NCI-H82 treated with DMSO at 0.1 percent for 48 hours (cell line): ENCODE results near the gene ADAMTSL3.

Source experiments
- DNase-seq: peaks from one replicate; lab custom pipeline; 2025; ENCODE audit not compliant: unreplicated experiment; lab: John Stamatoyannopoulos, UW

Gene ADAMTSL3

DNA sequence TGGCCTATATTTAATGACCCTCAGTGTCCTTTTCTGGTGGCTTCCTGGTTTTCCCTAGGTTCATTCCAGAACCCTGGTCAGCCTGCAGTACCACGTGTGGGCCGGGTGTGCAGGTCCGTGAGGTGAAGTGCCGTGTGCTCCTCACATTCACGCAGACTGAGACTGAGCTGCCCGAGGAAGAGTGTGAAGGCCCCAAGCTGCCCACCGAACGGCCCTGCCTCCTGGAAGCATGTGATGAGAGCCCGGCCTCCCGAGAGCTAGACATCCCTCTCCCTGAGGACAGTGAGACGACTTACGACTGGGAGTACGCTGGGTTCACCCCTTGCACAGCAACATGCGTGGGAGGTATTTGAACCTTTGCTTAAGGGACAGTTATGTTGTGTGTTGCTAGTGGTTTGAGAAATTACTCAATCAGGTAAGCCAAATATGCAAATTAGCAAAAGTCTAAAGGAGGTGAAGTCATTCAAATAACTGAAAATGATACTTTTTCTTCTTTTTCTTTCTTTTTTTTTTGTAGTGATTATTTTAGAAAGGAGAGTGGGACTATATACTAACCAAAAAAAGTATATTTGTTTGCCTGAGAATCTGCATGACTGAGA, 259.2 kb downstream of the ADAMTSL3 start:
- DNase-seq, result no peak

DNA sequence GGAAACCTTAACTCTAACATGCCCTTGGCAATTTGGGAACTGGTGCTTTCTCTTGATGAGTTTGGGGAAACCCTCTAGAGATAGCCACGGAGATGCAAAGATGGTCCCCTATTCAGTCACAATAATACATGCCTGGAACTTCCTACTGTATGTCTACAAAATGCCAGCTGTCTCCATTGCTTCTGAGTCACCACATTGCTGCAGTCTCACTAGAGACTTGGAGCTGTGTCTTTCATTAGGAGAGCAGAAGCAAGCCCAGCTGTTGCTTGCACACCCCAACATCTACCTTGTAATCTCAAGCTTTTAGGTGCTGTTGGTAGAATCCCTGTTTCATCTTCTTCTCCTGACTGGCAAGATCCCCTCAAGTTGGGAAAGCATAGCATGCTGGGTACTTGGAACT, 261.0 kb downstream of the ADAMTSL3 start:
- no peak for DNase-seq

DNA sequence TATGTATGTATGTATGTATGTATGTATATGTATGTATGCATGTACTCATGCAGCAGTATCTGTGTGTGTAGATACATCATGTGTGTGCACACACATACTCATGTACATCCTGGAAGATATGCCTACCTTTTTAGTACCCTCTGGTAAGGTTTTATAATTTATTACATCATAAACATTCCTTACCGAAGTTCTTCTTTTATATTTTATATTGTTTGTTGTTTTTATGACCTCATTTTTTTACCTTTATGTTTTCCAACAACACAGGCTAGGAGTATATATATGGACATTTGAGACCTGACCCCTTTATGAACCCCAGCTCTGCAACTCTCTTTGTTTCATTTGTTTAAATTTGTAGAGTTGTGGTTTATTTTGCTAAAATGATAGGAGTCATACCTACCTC, 263.5 kb downstream of the ADAMTSL3 start:
- no peak for DNase-seq

DNA sequence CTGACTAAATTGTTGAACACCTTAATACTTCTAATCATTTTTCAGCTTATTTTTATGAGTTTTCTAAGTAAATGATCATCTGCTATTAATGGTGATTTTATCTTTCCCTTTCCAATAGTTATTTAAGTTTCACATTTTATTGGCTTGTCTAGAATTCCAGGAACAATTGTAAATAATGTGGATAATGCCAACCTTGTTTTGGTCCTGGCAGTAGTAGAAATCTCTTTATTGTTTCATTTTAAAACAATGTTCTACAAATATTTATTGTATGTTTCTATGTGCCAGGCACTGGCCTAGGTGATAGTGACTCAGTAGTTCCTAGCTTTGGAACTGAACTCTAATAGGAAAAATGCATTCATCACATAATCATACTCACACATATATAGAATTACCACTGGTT, 264.1 kb downstream of the ADAMTSL3 start:
- no peak for DNase-seq

DNA sequence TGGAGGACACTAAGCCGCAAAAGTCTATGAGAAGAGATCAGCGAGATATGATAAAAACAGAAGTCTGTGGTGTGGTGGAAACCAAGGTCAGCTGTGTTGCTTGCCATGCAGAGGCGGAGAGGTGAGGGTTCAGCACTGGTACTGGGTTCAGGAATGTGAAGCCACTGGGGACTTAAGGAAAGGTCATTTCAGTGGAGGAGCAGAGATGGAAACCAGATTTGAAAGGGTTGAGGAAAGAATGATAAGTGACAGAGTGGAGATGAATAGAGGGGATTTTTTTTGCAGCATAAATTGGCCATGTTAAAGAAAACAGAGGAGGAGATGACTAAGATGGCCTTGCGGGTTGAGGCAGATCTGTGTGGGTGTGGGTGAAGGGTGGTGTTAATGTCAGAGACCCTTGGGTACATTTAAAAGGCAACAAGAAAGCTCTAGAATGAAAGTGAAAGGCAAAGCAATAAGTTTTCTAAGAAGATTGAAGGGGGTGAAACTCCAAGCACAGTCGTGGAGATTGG, 265.5 kb downstream of the ADAMTSL3 start:
- DNase-seq, result no peak

DNA sequence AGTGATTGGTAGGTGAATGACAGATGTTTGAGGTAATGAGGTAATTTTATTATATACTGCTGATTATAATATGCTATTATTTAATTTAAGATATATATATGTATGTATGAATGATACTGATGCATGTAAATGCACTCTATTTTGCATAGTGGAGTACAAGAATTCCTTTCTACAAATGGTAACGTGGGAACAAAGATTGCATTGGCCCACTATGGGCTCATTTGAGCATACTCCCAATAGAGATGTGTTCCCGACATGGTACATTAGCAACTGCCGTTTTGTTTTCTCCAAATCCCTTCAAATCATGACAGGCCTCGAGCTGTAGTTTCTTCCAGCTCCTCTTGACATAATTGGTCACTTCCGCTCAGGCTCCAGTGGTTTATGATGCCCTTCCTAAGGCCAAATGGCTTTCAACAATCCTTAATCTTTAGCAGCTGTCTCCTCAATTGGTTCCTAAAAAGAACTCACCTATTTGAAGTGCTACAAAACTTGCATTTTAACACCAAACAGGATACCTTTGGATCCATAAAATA, 266.1 kb downstream of the ADAMTSL3 start:
- DNase-seq, result no peak

DNA sequence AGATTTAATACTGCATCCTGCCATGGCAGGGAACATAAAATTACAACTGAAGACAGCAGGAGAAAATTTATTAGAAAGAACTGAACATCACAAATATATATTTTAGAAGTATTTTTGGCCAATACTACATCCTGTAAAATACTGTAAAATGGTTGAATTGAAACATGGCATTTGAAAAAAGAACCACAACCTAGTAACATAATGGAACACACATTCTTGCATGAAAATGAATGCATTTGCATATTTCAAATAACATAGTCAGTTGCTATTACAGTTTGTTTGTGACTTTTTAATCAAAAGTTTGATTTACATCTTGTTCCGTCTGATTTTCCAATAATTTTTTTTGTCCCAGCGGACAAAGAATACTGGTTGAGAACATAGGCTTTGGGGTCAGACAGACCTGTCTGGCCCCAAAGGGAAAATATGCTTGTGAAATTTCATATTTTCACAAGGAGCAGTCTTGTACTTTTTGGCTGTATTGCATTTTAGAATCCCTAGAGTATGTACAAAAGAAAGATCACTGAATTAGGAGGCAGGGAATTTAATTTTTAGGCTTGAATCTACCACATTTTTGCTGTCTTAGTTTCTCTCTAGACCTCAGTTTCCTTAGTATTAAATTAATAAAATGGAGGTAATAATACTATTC, 268.8 kb downstream of the ADAMTSL3 start:
- DNase-seq, result no peak

DNA sequence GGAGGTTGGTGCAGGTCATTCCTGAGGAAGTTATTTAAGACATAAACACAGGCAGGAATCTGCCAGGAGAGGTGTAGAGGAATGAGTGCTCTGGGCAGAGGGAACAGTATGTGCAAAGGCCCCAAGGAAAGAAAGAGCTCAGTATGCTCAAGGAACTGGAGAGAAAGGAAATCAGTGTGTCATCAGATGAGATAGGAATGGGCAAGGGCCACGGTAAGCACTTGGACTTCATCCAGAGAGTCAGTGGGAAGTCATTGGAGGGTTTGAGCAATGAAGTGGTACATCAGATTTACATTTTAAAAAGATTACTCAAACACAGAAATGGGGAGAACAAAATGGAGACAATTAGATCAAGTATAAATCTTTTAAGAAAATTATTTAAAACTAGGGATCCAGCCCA, 272.2 kb downstream of the ADAMTSL3 start:
- DNase-seq, result no peak

DNA sequence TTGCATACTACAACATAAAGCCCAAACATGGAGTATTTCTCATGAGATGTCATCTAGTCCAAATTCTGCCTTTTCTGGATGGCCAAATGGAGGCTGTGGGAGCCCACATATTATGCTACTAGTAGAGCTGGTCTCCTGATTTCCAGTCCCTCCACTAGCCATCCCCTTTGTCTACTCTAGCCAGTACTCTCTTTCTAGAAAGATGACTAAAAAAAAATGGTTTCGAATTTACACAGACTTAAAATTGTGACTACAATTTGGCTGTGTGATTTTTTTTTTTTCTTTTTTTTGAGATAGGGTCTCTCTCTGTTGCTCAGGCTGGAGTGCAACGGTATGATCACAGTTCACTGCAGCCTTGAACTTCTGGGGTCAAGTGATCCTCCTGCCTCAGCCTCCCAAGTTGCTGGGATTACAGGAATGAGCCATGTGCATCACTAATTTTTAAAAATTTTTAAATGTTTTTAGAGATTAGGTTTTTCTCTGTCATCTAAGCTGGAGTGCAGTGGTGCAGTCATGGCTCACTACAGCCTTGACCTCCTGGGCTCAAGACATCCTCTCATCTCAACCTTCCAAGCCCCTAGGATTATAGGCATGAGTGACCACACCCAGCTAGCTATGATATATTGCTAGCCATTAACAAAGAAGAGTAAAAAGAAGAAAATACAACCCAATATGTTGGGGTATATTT, 273.9 kb downstream of the ADAMTSL3 start:
- DNase-seq, result no peak

DNA sequence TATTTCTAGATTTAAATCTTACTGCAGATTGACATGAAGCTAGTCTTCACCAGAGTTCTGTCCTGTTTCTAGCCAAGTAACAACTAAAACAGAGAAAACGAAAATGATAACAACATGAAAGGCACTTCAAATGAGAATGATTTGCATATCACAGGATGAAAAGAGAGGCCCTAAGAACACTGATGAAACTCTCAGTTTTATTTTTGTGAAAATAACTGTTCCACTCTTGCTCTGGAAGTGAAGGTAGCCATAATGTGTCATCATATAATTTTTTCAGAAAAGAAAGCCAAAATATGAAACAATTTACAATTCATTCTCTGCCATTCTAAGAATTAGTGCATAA, 274.4 kb downstream of the ADAMTSL3 start:
- no peak for DNase-seq

DNA sequence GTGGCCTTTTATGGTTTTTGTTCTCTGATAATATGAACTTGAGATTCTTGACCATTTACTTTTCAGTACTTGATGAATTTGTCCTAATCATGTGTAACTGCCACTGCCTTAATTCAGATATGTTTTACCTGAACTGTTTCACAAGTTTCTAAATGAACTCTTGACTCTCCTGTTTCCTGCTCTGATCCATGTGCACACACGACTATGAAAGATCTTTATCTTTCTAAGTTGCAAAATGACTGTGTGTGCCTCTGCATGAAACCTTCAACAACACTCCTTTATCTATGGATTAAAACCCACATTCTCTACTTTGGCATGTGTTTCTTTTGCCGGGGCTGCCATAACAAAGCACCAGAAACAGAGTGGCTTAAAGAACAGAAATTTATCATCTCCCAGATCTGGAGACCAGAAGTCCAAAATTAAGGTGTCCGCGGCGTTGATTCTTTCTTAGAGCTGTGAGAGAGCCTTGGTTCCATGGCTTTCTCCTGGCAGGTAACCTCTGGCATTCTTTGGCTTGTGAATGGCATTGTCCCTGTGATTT, 275.0 kb downstream of the ADAMTSL3 start:
- DNase-seq, result no peak

DNA sequence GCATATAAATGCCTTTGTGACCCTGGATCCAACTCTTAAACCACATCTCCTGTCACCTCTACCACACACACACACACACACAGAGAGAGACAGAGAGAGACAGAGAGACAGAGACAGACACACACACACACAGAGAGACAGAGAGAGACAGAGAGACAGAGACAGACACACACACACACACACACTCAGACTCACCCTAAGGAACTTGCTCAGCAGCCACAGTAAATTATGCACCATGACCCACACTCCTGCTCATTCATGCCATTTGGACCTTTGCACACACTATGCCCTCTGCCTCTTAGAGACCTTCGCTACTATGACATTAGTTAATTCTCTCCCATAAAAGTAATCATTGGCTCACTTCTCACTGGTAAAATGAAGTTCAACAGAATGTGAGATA, 275.7 kb downstream of the ADAMTSL3 start:
- no peak for DNase-seq

DNA sequence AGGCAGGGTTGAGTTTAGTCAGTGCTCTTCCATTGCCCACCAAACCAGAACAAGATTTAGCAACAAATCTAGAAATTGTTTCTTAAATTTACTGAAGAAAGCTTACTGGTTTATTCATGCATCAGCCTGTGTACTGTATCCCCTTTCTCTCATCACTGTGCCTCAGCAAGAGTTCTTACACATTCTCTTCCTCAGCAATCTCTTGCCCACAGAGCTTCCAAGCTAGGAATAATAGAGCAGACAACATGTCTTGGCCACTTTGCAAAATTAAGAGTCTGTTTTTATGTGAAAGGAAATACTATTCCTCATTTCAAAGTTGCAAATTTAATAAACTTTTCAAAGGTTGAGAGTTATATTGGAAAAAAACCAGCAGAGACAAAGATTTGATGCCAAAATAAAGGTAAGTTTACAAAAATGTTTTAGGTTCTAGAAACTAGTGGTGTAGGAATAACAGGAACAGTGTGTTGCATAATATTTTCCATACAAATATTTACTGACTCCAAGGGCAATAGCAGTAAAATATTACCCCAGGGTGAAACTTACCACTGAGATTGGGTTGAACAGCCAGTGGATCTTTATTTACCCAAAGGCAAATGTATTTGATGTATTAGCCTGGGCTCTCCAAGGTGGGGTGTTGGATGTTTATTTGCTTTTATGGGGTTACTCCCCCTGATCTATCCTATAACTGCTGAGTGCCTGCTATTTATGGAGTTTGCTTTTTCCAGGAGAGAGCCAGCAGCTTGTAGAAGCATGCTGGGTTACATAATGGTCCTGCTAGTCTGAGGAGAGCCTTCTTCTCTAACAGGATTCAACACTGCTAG, 276.7 kb downstream of the ADAMTSL3 start:
- DNase-seq, result no peak

DNA sequence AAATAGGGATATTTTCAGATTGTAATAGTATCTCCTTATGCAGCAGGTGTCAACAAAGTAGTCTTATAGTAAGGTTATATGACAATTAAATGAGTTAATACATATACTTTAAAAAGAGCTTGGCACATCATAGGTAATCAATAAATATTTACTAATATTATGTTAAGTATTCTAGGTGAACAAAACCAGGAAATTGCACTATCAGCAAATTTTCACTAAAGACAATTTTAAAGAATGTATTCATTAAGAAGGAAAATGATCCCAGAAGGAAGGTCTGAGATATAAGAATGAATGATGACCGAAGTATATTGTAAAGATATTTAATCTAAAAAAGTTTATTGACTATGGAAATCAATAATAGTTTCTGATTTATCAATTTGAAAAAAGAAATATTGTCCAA, 281.9 kb downstream of the ADAMTSL3 start:
- DNase-seq, result no peak

DNA sequence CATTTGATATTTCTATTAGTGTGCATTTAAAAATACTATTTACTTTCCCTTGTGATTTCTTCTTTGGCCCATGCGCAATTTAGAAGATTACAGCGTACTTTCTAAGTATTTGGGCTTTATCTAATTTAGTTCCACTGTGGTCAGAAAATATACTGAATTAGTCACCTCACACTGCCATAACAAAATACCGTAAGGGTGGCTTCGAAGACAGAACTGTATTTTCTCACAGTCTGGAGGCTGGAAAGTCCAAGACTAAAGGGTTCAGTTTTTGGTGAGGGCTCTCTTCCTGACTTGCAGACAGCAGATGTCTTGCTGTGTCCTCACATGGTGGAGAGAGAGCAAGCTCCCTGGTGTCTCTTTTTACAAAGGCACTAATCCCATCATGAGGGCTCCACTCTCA, 286.2 kb downstream of the ADAMTSL3 start:
- DNase-seq, result peak; percentile 36

DNA sequence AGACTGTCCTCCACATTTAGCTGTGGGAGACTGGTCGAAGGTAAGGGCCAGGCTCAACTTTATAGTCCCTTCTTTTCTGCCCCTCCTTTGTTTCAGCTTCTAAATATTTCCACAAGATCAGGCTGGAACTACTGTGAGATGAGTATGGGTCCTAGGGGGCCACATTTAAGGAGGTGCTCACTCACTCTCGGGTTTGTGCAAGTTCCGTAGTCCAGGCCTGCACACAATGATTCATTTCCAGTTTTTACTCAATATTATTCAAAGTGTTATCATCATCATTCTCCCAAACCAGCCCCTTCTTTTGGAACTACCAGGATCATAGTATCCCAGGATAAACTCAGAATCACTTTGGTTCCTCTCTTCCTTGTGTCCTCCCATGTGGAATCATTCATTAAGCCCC, 289.1 kb downstream of the ADAMTSL3 start:
- no peak for DNase-seq

DNA sequence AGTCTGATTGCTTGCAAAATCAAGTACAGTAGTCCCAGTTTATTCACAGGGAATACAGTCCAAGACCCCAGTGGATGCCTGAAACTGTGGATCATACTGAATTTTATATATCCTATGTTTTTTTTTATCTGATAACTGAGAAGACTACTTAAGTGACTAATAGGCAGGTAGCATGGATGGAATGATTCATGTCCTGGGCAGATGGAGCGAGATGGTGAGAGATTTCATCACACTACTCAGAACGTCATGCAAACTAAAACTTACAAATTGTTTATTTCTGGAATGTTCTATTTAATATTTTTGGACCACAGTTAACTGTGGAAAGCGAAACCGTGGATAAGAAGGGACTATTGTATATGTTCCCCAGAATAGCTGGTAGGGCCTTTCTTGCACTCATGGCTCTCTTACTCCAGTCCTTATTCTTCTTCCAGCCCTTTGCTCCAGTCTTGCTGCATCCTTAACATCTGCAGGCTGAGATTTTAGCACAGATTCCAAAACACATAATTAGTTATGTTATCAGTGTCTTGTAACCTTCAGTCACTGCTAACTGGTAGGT, 290.0 kb downstream of the ADAMTSL3 start:
- DNase-seq, result no peak

DNA sequence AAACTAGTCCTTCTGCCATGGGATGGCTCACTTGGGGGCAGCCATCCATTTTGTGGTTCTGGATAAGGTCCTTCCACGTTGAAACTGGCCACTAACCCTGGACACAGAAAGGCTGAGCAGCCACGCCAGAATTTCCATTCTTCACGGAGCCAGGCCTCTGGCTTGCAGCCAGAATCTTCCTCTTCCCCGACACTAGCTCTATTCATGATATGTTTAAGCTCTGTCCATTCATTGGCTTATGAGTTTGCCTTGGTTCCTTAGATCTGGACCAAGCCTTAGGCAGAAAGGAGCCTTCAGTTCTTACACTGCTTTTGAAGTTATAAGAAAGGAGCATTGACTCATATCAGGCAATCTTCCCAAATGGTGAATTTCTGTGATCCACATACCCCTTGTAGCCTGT, 293.2 kb downstream of the ADAMTSL3 start:
- no peak for DNase-seq

DNA sequence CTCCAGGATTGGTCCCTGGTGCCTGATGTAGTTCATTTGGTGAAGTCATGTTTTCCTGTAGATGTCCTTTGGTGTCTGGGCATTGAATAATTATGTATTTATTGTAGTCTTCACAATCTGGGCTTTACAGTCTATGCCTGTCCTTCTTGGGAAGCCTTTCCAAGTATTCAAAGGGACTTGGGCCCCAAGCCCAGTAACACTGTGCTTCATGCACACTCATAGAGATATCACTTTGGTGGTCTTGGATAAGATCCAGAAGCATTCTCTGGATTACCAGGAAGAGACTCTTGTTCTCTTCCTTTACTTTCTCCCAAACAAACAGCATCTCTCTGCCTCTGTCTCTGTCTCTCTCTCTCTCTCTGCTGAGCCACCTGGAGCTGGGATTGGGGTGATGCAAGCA, 300.6 kb downstream of the ADAMTSL3 start:
- DNase-seq, result no peak

DNA sequence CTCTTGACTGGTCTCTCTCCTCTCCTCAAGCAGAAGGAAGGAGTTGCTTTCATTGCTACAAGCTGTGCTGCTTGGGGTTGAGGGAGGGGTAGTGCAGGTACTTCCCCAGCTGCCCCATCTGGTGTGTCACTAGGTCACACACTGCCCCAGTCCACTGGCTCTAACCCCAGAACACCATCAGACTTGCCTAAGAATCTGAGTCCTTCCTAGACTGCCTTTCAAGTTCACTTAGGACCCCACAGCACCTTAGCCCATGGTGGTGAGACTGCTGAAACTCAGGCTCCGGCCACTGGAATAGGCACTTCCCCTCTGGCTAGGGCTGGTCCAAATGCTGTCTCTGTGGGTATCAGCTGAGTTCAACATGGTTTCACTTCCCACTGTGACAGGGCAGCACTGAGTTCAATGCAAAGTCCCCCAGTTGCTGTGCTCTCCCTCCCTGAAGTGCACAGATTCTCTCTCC, 301.9 kb downstream of the ADAMTSL3 start:
- no peak for DNase-seq

DNA sequence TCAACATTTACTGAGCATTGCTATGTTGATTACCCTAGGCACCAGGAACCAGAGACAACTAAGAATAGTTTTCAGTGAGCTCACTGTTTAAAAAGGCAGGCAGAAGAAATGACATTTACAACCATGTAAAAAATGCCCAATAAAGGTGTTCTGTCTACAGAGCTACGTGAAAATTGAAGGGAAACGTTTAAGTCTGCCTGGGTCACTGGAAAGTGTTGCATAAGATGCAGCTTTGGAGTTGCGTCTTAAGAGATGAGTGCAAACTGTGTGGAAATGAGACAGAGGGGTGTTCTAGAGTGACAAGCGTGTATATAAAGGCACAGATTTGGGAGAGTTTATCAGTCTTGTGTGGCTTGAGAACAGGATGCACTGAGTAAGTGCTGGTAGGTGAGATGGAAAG, 303.0 kb downstream of the ADAMTSL3 start:
- DNase-seq, result no peak
